ENCODE measurements around the gene P2RX6.
"Not testable (repeated sequence)": the region's sequence is repeated elsewhere in the genome, so short reads cannot be mapped to it uniquely, and the experiment has no call there.

Gene P2RX6

DNA sequence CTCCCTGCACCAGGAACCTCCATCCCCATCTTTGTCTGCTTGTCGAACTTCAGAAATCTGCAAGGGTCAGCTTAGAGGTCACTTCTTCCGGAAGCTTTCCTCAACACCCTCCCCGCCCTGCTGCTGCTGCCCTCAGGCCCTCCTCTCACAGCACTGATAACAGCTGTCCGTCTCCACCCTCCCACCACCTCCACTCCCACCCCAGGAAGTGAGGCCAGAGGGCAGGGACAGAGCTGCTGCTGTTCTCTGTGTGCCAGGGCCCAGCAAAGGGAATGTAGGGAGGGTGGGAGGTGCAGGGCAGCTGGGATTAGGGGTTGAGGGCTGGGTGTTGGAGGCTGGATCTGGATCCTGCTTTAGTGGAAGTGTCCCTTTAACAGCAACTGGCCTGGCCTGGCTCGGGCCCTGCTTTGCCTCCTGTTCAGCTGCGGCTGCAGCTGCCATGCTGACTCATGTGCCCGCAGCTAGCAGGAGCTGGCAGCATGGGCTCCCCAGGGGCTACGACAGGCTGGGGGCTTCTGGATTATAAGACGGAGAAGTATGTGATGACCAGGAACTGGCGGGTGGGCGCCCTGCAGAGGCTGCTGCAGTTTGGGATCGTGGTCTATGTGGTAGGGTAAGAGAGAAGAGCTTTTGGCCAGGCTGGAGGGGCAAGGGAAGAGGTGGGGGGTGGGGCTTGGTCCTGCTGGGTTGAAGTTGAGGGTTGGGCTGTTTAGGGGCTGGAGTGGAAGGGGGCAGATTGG lies at the start of gene P2RX6:
P2RX6 (plus strand) TSS at position 440 of the 740 bp plus-strand sequence; CDS start at position 450, 10 bp downstream.
- in situ Hi-C loops (cut with MboI; ENCODE audit: low sequenced_read_pairs): no loop called here

DNA sequence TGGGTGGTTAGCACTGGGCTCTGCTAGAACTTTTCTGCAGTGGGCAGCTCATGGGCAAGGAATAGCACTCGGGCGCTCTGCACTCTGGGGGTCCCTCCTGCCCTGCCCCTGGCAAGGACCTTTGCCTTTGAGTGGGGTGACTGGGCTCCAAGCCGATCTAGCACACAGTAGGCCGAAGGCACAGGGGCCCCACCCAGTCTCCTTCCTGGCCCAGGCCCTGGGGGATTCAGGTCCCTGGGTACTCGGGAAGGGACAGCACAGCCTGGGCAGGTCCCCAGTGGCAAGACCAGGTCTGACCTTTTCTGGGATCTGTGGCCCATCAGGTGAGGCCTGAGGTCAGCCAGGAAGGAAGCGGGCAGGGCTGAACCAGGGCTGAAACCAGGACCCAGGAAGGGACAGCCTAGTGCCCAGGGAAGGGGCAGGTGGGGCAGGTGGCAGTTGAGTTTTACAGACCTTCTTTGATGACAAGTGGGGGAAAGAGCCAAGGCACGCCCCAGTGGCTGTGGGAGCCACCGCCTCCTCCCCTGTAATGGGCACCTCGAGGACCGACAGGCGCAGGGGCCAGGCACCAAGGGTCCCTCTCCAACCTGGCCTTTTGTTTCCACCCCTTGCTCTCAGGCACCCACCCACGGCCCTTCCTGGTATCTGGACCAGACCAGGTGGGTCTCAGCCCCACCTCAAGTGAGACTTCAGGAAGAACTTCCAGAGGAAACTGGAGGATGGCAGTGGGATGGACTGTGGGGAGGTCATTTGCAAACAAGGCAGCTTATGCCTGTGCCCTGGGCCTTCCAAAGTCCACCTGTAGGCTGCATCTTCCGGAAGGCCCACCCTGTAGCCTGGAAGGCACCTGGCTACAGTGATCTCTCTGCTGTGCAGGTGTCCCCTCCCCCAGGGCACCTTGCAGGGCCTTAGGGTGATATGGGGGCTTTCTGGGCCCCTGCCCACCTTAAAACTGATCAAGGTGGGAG lies 48.8 kb upstream of the P2RX6 start:
- in situ Hi-C loops (cut with MboI; ENCODE audit: low sequenced_read_pairs): no loop called here

DNA sequence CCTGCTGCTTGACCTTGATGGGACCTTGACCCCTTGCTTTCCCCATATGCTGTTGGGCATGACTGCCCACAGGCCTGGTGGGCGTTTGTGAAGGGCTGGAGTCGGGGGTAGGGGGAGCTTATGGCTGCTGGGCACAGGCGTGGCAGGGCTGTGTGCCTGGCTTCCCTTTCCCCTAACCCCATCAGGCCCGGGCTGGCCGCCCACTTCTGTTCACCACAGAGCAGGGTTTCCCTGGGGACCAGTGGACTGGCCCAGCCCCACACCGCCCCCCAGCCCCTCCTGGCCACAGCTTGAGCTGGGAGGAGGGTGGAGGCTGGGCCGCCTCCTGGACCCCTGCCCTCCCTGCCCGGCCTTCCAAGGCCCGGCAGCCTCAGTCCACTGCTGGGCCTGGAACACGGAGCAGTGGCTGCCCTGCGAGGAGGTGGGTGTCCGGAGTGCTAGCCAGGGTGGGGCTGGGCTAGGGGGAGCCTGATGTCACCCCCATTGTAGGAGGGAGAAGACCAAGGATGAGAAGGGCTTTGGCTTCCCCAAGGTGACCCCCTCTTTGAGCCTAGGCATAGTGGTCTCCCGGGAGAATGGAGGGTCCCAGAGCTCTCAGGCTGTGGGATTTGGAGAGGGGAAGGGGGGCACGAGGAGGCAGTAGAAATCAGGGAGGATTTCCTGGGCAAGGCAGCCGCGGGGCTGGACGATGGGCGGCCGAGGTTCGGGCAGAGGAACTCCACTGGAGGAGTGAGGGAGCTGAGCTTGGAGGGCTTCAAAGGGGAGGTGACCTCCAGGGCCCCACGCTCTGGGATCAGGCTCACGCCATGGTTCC lies 47.9 kb upstream of the P2RX6 start, which contains the start of gene AIFM3:
AIFM3 (plus strand) TSS at position 373 of the 814 bp plus-strand sequence. CDS start 690 bp downstream, outside the sequence.
- in situ Hi-C loops (cut with MboI; ENCODE audit: low sequenced_read_pairs): no loop called here

DNA sequence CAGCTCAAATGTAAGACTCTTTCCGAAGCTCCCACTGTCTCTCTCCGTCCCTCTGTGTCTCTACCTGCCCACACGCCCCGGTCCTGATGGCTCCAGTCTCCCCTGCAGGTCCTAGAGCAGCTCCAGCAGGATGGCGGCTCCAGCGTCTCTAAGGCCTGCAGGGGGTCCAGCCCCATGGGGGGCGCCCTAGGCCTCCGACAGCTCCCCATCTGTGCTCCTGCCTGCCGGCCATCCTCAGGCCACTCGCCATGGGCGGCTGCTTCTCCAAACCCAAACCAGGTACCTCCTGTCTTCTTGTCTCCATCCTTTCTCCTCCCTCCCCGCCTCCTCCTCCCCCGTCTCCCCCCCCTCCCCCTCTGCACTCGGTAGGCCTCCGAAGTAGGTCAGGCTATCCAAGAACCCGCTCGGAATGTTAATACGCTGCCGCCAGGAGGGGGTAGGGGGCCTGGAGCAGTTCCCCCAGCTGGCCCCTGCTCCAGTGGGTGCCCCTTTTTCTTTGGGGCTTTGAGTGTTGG lies 47.2 kb upstream of the P2RX6 start:
- in situ Hi-C loops (cut with MboI; ENCODE audit: low sequenced_read_pairs): no loop called here

DNA sequence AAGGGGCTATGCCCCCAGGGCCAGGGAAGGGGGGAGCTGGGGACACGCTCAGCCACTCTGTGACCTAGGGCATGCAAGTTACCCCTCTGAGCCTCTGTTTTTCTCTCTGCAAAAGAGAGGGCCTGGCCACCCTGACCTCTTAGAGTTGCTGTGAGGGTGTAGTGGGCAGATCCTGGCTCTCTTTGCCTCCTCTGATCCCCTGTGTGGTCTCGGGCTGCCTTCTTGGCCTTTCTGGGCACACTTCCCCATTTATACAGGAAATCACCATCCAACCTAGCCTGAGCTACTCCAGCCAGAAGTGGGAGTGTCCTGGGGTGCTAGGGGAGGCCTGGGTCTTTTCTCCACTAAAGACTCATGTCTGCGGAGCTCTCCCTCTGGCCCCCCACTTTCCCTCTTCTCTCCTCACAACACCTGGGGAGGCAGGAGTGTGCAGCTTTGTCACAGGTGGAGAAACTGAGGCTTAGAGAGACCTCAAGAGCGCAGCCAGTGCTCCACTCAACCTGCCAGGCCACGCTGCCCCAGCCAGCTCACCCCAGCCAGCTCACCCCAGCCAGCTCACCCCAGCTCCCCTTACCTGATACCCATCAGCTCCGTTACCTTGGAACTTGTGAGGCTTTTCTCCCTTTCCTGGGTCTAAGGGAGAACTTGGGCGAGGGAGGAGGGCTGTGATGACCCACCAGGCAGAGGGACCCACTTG lies 46.5 kb upstream of the P2RX6 start:
- in situ Hi-C loops (cut with MboI; ENCODE audit: low sequenced_read_pairs): no loop called here

DNA sequence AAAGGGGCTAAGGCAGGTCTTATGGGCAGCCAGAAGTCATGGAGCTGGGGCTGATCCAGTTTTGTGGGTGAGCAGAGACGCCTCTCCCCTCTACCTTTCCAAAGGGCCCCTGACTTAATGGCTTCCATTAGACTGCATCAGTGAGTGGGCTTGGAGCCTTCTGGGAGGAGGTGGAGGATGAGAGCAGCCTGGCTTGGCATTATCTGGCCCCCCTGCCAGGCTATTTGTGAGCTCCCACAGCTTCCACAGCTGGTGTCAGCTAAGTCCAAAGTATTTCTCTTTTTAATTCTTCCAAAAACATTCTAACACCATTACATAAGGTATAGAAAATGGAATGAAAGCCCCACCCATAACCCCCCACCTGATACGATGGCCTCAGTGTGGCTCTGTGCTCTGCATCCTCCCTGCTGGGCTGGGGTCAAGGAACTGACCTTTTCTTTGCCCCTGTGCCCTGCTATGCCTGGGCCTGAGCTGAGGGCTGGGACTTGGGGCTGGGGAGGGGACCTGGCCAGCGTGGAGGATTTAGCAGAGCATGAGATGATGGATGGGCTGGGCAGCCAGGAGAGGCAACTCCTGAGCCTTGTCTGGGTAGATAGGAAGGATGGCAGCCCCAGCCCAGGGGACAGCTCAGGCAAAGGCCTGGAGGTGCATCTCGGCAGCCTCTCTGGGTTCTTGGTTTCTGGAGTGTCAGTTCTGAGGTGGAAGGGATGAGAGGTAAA lies 43.9 kb upstream of the P2RX6 start:
- in situ Hi-C loops (cut with MboI; ENCODE audit: low sequenced_read_pairs): no loop called here

DNA sequence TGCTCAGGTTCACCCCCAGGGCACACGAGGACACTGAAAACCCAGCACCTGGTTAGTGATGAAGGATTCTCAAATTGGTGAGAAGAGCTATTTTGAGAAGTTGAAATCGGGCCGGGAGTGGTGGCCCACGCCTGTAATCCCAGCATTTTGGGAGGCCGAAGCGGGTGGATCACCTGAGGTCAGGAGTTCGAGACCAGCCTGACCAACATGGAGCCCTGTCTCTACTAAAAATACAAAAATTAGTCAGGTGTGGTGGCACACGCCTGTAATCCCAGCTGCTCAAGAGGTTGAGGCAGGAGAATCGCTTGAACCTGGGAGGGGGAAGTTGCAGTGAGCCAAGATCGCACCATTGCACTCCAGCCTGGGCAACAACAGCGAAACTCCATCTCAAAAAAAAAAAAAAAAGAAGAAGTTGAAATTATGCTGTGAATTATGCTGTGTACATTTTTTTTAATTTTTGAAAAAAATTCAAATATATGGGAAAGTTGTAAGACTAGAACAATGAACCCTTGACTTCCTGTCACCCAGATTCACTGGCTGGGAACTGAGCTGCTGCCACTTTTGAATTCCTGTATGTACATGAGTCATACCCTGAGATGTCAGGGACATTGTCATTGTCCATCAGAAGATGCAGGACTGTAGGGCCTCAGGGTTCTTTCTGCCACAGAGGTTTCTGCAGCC lies 42.8 kb upstream of the P2RX6 start:
- in situ Hi-C loops (cut with MboI; ENCODE audit: low sequenced_read_pairs): not testable (repeated sequence)

DNA sequence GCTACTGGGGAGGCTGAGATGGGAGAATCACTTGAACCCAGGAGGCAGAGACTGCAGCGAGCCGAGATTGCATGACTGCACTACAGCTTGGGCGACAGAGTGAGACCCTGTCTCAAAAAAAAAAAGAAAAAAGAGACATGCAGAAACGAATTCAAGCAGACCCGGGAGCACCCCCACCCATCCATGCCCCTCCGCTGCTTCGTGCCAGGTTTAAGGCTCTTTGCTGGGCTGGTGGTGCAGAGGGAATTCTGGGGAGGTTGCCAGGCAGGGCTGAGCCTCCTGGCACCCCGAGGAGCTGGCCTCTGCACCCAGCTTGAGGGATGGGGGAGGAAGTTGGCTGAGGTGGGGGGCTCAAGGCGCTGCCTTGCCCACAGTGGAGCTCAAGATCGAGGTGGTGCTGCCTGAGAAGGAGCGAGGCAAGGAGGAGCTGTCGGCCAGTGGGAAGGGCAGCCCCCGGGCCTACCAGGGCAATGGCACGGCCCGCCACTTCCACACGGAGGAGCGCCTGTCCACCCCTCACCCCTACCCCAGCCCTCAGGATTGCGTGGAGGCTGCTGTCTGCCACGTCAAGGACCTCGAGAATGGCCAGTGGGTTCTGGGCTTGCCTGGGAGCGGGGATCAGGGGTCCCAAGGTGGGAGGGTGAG lies 41.9 kb upstream of the P2RX6 start:
- in situ Hi-C loops (cut with MboI; ENCODE audit: low sequenced_read_pairs): no loop called here

DNA sequence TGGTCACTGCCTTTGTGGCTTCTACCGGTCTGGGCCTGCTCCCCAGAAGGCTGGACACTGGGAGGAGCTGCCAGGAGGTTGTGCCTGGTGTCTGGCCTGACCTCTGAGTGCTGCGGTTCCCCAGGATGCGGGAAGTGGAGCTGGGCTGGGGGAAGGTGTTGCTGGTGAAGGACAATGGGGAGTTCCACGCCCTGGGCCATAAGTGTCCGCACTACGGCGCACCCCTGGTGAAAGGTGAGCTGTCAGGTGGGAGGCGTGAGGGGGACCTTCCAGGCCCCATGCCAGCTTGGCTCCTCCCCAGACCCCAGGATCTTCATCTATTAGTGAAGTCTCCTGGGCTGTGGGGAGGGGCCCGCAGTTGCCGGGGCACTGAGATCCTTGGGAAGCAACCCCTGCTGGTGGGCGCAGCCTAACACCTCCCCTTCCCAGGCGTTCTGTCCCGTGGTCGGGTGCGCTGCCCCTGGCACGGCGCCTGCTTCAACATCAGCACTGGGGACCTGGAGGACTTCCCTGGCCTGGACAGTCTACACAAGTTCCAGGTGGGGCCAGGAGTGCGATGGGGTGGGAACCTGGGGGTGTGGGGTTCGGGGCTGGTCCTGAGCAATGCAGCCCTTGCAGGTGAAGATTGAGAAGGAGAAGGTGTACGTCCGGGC lies 41.2 kb upstream of the P2RX6 start:
- in situ Hi-C loops (cut with MboI; ENCODE audit: low sequenced_read_pairs): no loop called here

DNA sequence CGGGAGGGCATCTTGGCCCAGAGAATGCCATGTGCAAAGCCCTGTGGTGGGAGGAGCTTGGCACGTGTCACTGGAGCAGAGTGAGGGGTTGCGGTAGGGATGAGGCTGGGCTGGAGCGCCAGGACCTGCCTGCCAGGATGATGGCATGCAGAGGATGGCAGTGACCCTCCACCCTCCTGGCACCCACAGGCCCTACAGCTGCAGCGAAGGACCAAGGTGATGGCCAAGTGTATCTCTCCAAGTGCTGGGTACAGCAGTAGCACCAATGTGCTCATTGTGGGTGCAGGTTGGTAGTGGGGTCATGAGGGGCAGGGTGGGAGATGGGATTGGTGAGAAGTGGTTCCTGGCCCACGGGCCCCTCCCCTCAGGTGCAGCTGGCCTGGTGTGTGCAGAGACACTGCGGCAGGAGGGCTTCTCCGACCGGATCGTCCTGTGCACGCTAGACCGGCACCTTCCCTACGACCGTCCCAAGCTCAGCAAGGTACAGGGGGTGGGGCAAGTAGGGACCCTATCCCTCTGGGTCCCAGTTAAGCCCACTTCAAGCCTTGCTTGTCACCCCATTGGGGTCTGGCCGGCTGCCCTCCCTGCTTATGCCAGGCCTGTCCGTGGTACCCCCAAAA lies 40.5 kb upstream of the P2RX6 start:
- in situ Hi-C loops (cut with MboI; ENCODE audit: low sequenced_read_pairs): no loop called here

DNA sequence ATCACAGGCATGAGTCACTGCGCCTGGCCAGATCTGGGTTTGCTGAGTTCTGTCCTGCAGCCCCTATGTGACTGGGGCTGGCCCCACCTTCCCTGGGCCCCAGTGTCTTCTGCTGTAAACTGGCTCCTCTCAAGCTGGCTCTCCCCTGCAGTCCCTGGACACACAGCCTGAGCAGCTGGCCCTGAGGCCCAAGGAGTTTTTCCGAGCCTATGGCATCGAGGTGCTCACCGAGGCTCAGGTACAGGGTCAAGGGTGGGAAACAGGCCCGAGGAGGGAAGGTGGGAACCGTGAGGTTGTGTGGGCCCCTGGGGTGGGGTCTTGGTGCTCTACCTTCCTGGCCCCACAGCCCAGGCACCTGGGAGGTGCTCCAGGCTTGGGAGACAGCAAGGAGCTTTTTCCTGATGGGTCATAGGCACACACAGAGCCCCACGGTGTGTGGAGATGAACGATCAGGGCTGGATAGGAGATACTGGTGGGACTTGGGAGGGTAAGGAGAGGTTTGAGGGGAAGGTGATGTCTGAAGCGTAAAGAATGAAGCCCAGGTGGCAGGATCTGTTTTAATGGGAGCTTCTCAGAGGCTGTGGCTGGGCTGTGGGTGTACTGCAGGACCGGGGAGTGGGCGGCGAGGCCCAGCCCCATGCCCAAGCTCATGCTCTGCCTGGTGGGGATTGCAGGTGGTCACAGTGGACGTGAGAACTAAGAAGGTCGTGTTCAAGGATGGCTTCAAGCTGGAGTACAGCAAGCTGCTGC lies 39.2 kb upstream of the P2RX6 start:
- in situ Hi-C loops (cut with MboI; ENCODE audit: low sequenced_read_pairs): no loop called here

DNA sequence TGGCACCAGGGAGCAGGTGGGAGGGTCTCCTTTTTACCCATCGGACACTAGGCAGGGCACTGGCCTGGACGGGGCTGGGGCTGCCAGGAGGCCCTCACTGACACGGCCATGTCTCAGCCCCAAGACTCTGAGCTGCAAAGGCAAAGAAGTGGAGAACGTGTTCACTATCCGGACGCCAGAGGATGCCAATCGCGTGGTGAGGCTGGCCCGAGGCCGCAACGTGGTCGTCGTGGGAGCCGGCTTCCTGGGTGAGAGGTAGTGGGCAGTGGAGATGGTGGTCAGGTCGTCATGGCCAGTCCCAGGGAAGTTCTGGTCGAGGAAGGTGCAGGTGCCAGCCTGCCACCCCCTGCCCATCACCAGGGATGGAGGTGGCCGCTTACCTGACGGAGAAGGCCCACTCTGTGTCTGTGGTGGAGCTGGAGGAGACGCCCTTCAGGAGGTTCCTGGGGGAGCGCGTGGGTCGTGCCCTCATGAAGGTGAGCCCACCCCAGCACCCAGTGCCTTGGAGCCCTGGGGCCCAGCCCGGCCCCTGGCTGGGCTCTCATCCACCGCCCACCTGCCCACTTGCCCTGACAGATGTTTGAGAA lies 38.6 kb upstream of the P2RX6 start:
- in situ Hi-C loops (cut with MboI; ENCODE audit: low sequenced_read_pairs): no loop called here

DNA sequence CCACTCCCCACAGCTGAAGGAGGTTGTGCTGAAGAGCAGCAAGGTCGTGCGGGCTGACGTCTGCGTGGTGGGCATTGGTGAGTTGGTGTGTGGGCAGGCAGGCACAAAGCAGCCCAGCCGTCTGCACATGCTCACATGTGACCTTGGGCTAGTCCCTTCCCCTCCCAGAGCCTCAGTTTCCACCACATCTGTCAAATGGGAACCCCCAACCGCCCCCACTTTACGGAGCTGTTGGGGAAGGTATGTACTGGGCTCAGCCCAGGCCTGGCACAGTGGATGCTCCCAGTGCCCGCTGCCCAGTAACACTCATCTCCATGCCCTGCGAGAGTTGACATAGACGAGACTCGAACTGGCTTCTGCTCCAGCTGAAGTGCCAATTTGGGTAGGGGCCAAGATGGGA lies 37.9 kb upstream of the P2RX6 start:
- in situ Hi-C loops (cut with MboI; ENCODE audit: low sequenced_read_pairs): no loop called here

DNA sequence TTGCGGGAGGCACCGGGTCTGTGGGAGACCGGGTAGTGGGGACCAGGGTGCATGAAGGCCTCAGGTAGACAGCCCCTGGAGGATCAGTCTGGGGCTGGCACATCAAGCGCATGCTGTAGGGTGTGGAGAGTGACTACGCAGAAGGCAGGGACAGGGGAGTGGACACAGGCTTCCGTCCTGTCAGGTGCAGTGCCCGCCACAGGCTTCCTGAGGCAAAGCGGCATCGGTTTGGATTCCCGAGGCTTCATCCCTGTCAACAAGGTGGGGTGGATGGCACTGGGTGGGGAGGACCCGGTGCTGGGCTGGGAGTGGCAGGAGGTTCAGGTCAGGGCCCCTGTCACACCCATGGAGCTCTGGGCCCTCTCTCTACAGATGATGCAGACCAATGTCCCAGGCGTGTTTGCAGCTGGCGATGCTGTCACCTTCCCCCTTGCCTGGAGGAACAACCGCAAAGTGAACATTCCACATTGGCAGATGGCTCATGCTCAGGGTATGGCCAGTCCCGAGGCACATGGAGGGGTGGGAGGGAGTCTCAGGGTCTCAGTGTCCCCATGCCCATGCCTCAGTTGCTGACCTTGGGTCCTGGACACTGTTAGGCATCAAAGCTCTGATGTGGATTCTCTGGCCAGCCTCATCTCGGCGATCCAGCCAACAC lies 37.3 kb upstream of the P2RX6 start:
- in situ Hi-C loops (cut with MboI; ENCODE audit: low sequenced_read_pairs): no loop called here

DNA sequence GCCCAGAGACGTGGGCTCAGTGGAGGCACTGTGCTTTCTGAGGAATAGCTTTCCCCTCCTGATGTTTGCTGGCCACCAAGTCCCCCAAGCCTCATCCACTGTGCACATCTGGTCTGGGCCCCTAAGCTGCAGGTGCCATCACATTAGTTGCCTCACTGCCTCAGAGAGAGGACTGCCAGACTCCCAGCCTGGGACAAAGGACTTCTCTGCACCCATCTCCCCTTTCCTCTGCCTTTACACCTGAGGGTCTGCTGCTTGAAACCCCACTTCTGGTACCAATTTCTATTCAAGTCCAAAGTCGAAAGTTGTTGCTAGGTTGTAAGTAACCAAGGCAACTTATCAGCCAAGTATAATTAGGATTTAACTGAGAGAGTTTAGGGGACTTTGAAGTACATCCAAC lies 36.5 kb upstream of the P2RX6 start:
- in situ Hi-C loops (cut with MboI; ENCODE audit: low sequenced_read_pairs): no loop called here

DNA sequence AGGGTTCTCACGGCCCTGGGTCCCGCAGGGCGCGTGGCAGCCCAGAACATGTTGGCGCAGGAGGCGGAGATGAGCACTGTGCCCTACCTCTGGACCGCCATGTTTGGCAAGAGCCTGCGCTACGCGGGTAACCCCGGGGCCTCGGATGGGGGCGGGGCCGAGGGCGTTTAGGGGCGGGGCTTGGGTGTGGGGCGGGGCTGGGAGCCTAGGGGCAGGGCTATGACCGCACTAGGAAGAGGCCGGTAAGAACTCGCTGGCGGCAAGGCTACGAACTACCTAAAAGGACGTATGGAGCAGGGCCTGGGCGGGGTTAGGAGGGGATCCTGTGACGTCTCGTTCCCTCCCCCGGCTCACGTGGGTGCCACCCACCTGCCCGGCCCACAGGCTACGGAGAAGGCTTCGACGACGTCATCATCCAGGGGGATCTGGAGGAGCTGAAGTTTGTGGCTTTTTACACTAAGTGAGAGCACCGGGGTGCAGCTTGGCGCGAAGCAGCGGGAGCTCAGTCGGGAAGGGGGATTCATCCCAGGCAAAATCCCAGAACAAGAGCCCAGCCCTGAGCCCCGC lies 35.6 kb upstream of the P2RX6 start:
- in situ Hi-C loops (cut with MboI; ENCODE audit: low sequenced_read_pairs): no loop called here
